Motor neuron (in vitro differentiated cells): ENCODE measurements around the gene TRIM64. TPM values are rescaled to one million over a fixed set of nuclear protein-coding genes. Genes with fewer than 3 reads are reported as not detected.
"Not testable (repeated sequence)": the region's sequence is repeated elsewhere in the genome, so short reads cannot be mapped to it uniquely, and the experiment has no call there.

Experiments
- ATAC-seq, 8 experiments: fragments of 200-7000 bp; cut with Tn5 transposase; replicated peaks in 6 of 8; 2 replicates each; pipeline ENCODE4 v1.8.0; 2021; ENCODE audit warnings: mild to moderate bottlenecking in 8 of 8, moderate library complexity in 8 of 8
- H3K27ac ChIP-seq, 2 donors: fragments of 250-450 bp; sonication (Bioruptor Pico); 2 replicates each; pipeline ENCODE4 v1.9.0; 2021; ENCODE audit warnings: antibody characterized with exemption in 2 of 2, mild to moderate bottlenecking in 2 of 2, moderate library complexity in 1 of 2
- H3K4me1 ChIP-seq, 2 donors: fragments of 250-450 bp; sonication (Bioruptor Pico); replicated peaks in 1 of 2; 2 replicates each; pipeline ENCODE4 v1.6.1; 2021; ENCODE audit warnings: antibody characterized with exemption in 2 of 2, mild to moderate bottlenecking in 2 of 2, moderate library complexity in 1 of 2
- H3K4me3 ChIP-seq, 5 donors: fragments of 250-450 bp; sonication (Bioruptor Pico); 2 replicates each; pipeline ENCODE4 v1.9.0; 2021; ENCODE audit warnings: antibody characterized with exemption in 5 of 5, mild to moderate bottlenecking in 5 of 5, moderate library complexity in 4 of 5
- WGBS, 10 experiments: fragments of 450-650 bp; shearing (Covaris generic); methylation state at CpG; one replicate each; pipeline ENCODE4 v1.0.0; 2022; 5-methylcytosine and 5-hydroxymethylcytosine counted together
- in situ Hi-C, 9 experiments: fragments of 400-800 bp; cut with MboI; loops; one replicate each; pipeline ENCODE4 v1.15.0; 2021; ENCODE audit warnings: low sequenced_read_pairs in 9 of 9, low pct_unique_long_range_greater_than_20kb in 2 of 9; ENCODE audit not compliant: unreplicated experiment in 9 of 9
- total RNA-seq, 8 experiments: library from RNA; unstranded; fragments of 300-600 nt; gene quantifications; 2 replicates each; pipeline versions ENCODE4 v1.2.3 to v1.2.4, GENCODE V29; 2022

The TRIM64 gene, protein sequence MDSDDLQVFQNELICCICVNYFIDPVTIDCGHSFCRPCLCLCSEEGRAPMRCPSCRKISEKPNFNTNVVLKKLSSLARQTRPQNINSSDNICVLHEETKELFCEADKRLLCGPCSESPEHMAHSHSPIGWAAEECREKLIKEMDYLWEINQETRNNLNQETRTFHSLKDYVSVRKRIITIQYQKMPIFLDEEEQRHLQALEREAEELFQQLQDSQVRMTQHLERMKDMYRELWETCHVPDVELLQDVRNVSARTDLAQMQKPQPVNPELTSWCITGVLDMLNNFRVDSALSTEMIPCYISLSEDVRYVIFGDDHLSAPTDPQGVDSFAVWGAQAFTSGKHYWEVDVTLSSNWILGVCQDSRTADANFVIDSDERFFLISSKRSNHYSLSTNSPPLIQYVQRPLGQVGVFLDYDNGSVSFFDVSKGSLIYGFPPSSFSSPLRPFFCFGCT
- not detected for total RNA-seq

DNA sequence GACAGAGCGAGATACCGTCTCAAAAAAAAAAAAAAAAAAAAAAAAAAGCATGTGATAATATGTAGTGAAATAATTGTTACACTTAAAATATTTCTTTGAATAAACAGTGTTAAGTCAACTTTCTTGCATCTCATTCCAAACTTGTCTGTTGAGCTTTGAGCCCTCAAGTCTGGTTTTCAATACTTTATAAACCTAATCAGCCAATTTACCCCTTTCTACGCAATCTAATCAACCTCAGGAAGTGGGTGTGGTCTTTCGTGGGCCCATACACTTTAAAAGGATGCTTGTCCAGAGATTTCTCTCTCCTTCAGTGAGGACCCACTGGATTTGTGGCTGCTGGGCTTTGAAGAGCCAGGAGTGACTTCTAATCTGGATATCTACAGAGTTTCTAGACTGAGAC lies at the start of gene TRIM64:
TRIM64 (plus strand) TSS at position 301 of the 400 bp plus-strand sequence. CDS start 2,467 bp downstream, outside the sequence.
- in situ Hi-C loops, H3K27ac ChIP-seq, H3K4me3 ChIP-seq, ATAC-seq, H3K4me1 ChIP-seq: not testable (repeated sequence)
- no CpG with 5 or more reads among the region's 4 CpGs for WGBS, 10 experiments

DNA sequence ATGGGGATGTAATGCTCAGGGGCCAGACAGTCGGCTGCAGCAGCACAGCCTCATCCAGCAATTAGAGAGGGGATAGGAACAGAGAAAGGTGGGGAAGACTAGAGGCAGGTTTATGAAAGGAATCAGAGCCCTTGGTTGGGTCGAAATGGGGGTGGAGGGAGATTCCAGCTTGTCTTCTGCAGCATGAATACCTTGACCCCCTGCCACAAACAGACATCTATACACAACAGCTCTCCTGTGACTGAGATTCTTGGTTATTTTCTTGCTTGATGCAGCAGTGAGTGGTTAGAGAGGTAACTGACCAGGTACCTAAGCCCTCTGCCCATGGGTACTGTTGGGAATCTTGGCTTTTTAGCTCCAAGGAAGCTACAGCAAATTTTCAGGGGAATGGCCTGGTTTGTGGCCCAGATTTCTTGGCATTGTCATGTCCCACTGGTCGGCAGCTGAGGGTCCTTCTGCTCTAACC lies 43.6 kb upstream of the TRIM64 start, which contains the start of gene TRIM49D1:
TRIM49D1 (minus strand) TSS at position 51 of the 466 bp plus-strand sequence. CDS start 4,535 bp downstream, outside the sequence.
- Histone ChIP-seq H3K4me3 (no peak within 1 kb of the TSS), H3K4me1 (no peaks in the 10 kb centered on the region), H3K27ac (no peak within 1 kb of the TSS)
- ATAC-seq, result no peak
- in situ Hi-C loops, result no loop called here
- 13 to 88% (median 57%) methylated on average over 1 to 2 of the region's 3 CpGs; no CpG with 5 or more reads in 5 of the 10 experiments for WGBS, 10 experiments

DNA sequence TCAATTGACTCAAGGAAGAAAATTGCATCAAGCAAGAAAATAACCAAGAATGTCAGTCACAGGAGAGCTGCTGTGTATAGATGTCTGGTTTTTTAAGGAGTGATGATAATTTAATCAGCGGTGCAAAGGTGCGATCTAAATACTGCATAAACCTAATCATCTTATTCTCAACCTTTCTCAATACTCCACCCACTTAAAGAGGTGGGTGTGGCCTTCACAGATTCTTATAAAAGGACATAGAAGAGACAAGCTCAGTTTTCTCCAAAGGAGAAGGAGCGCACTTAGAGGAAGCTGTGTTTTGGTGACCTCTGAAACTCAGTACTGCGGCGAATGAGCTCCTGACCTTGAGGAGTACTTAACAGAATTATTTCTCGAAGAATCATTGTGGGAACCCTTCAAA lies 42.1 kb upstream of the TRIM64 start, which contains the start of gene TRIM49D2:
TRIM49D2 (plus strand) TSS at position 301 of the 400 bp plus-strand sequence. CDS start 2,698 bp downstream, outside the sequence.
- ATAC-seq, H3K4me1 ChIP-seq, H3K4me3 ChIP-seq, in situ Hi-C loops, H3K27ac ChIP-seq: not testable (repeated sequence)
- no CpG with 5 or more reads among the region's 6 CpGs for WGBS, 10 experiments

DNA sequence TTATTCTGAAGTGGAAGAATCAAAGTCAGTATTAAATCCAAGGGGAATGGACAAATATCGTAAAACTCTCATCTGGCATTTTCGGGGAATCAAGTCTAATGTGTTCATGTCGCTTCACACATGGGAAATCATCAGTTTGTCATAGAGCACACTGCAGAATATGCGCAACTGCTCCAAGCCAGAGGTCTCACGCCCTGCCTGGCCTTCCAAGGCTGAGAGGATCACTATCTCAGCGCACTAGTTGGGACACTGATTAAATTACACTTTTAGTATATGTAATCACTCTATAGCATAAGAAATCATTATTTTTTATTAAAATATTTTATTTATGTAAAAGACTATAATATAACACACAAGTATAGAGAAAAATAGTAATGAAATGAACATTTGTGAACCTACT lies 5.0 kb upstream of the TRIM64 start:
- in situ Hi-C loops, H3K4me3 ChIP-seq, H3K27ac ChIP-seq, H3K4me1 ChIP-seq: not testable (repeated sequence)
- ATAC-seq, result peak in 2 of 8 experiments; percentile 46 to 63
- WGBS, 10 experiments, result no CpG with 5 or more reads among the region's 6 CpGs

Other genes starting within 250 kb of the TRIM64 start
- gene TRIM49, start 157.5 kb upstream of the TRIM64 start, total RNA-seq, result under 1 TPM in 2 of 8 experiments, not detected in 6; 0.09 to 0.13 TPM
- gene TRIM64B, start 87.5 kb upstream of the TRIM64 start, total RNA-seq, result under 1 TPM in 1 of 8 experiments, not detected in 7; 0.24 TPM
- gene TRIM49D1, start 43.8 kb upstream of the TRIM64 start, total RNA-seq, result under 1 TPM in 1 of 8 experiments, not detected in 7; 0.14 TPM
- gene TRIM49D2, start 42.0 kb upstream of the TRIM64 start, total RNA-seq, result under 1 TPM in 3 of 8 experiments, not detected in 5; 0.13 to 0.31 (median 0.28) TPM
- gene TRIM49C, start 65.1 kb downstream of the TRIM64 start, total RNA-seq, result under 1 TPM in 1 of 8 experiments, not detected in 7; 0.07 TPM
- under 1 TPM in 1 of 8 experiments, not detected in 7; 0.38 TPM for gene UBTFL1, start 119.9 kb downstream of the TRIM64 start, total RNA-seq
- gene NAALAD2, start 168.6 kb downstream of the TRIM64 start, total RNA-seq, result 10 to 100 TPM in 5 of 8 experiments, 1 to 10 TPM in 3; 1.1 to 23.1 (median 13.3) TPM